GM12878 (cell line): Measurements from ENCODE around the gene KRTAP26-1. TPM values are rescaled to one million over a fixed set of nuclear protein-coding genes. Genes with fewer than 3 reads are reported as not detected.

Experiments used
- ATAC-seq: fragments of 200-7000 bp; cut with Tn5 transposase; 3 replicates; pipeline ENCODE4 v1.9.1; 2020; ENCODE audit warnings: mild to moderate bottlenecking, moderate library complexity
- BruUV-seq: library from RNA; stranded (reverse); fragments of 400-500 nt; replicated peaks from 2 replicates; lab custom pipeline; 2021; lab: Mats Ljungman, UMichigan
- CTCF ChIA-PET: fragments of 300-600 bp; sonication (Branson Sonifier 250); formaldehyde crosslinking; extraction: SDS; loops from one replicate; lab custom pipeline; 2021; ENCODE audit warnings: inconsistent platforms; lab: Yijun Ruan, JAX
- POLR2A ChIA-PET: fragments of 350-600 bp; formaldehyde crosslinking; extraction: SDS; loops from one replicate; lab custom pipeline; 2021; ENCODE audit warnings: inconsistent platforms; lab: Charles Lee
- RAD21 ChIA-PET: fragments of 300-600 bp; sonication (Branson Sonifier 250); formaldehyde crosslinking; loops from one replicate; lab custom pipeline; 2023; ENCODE audit warnings: antibody characterized with exemption; ENCODE audit not compliant: unreplicated experiment; lab: Charles Lee
- SMC1A ChIA-PET: fragments of 300-600 bp; sonication (Branson Sonifier 250); formaldehyde crosslinking; loops from one replicate; lab custom pipeline; 2023; ENCODE audit not compliant: unreplicated experiment, uncharacterized antibody; lab: Charles Lee
- DNase-seq: peaks from one replicate; pipeline ENCODE4 v3.0.0-alpha.2; 2011; ENCODE audit warnings: low read depth, low spot score
- FAIRE-seq: peaks from 3 replicates; lab custom pipeline; 2011; peaks lifted over from hg19 to GRCh38; lab: Jason Lieb, UNC
- H2AFZ ChIP-seq: 2 replicates; pipeline ENCODE4 v1.6.0; 2011; ENCODE audit warnings: low read depth, low read length, control low read depth; ENCODE audit not compliant: control insufficient read depth
- H3K27ac ChIP-seq: 2 replicates; pipeline ENCODE4 v1.5.1; 2011; ENCODE audit warnings: control low read depth; ENCODE audit not compliant: control insufficient read depth, insufficient read depth
- H3K27me3 ChIP-seq, 2 experiments: replicated peaks in 1 of 2; 2 replicates each; pipeline versions ENCODE4 v1.6.0 to v1.6.1; 2011; ENCODE audit warnings: low read length in 1 of 2; ENCODE audit not compliant: control insufficient read depth in 2 of 2, insufficient read depth in 2 of 2
- H3K36me3 ChIP-seq, 2 experiments: 2 replicates each; pipeline ENCODE4 v1.5.1; 2011; ENCODE audit warnings: low read length in 1 of 2; ENCODE audit not compliant: control insufficient read depth in 2 of 2, insufficient read depth in 2 of 2
- H3K4me1 ChIP-seq: 2 replicates; pipeline ENCODE4 v1.6.1; 2011; ENCODE audit warnings: mild to moderate bottlenecking, low read length, moderate library complexity, mixed read lengths; ENCODE audit not compliant: control insufficient read depth, insufficient read depth
- H3K4me2 ChIP-seq: 2 replicates; pipeline ENCODE4 v1.6.0; 2011; ENCODE audit warnings: control low read depth; ENCODE audit not compliant: control insufficient read depth, insufficient read depth
- H3K4me3 ChIP-seq: fragments of 200-600 bp; sonication (generic); 2 replicates; pipeline ENCODE4 v1.5.1; 2016
- H3K79me2 ChIP-seq: 2 replicates; pipeline ENCODE4 v1.6.0; 2011; ENCODE audit warnings: low read length; ENCODE audit not compliant: control insufficient read depth, insufficient read depth
- H3K9ac ChIP-seq: 2 replicates; pipeline ENCODE4 v1.8.0; 2011; ENCODE audit warnings: low read length, control low read depth, mixed read lengths; ENCODE audit not compliant: control insufficient read depth, insufficient read depth
- H3K9me3 ChIP-seq: replicated peaks from 3 replicates; pipeline ENCODE4 v1.5.1; 2011; ENCODE audit warnings: mild to moderate bottlenecking, low read length; ENCODE audit not compliant: control insufficient read depth, insufficient read depth
- H4K20me1 ChIP-seq: 2 replicates; pipeline ENCODE4 v1.6.0; 2011; ENCODE audit not compliant: control insufficient read depth, insufficient read depth
- CEBPB ChIP-seq, 2 experiments: fragments of 150-350 bp in 1 of 2; IDR thresholded peaks; 2 replicates each; pipeline ENCODE4 v1.6.1; 2012 to 2014; ENCODE audit warnings: low read depth in 2 of 2, low read length in 2 of 2, borderline replicate concordance in 1 of 2, inconsistent platforms in 1 of 2
- FOXK2 ChIP-seq: fragments of 450-650 bp; IDR thresholded peaks from 2 replicates; pipeline ENCODE4 v1.6.1; 2017; ENCODE audit warnings: mild to moderate bottlenecking, moderate library complexity
- IKZF2 ChIP-seq, 2 experiments: fragments of 450-650 bp; IDR thresholded peaks; 2 replicates each; pipeline ENCODE4 v1.6.1; 2017; ENCODE audit warnings: mild to moderate bottlenecking in 2 of 2, moderate library complexity in 2 of 2
- JUNB ChIP-seq: IDR thresholded peaks from 2 replicates; pipeline ENCODE4 v1.6.1; 2016; ENCODE audit warnings: antibody characterized with exemption, mild to moderate bottlenecking
- LARP7 ChIP-seq: fragments of 450-650 bp; IDR thresholded peaks from 2 replicates; pipeline ENCODE4 v1.6.1; 2017; ENCODE audit warnings: mild to moderate bottlenecking
- MTA3 ChIP-seq: IDR thresholded peaks from 2 replicates; pipeline ENCODE4 v1.6.1; 2012; ENCODE audit warnings: low read length, inconsistent platforms, borderline replicate concordance
- NFIC ChIP-seq: IDR thresholded peaks from 2 replicates; pipeline ENCODE4 v1.6.1; 2012; ENCODE audit warnings: low read depth, mild to moderate bottlenecking, inconsistent platforms, low read length, moderate library complexity
- POLR2A ChIP-seq: IDR thresholded peaks from 2 replicates; pipeline ENCODE4 v1.6.1; 2011; ENCODE audit warnings: low read depth, mild to moderate bottlenecking, low read length
- SIX5 ChIP-seq: IDR thresholded peaks from 2 replicates; pipeline ENCODE4 v1.6.1; 2011; ENCODE audit warnings: mild to moderate bottlenecking, low read depth, low read length, moderate library complexity; ENCODE audit not compliant: severe bottlenecking
- SMAD5 ChIP-seq: IDR thresholded peaks from 2 replicates; pipeline ENCODE4 v1.6.1; 2016; ENCODE audit warnings: antibody characterized with exemption, low read depth
- ZNF384 ChIP-seq: IDR thresholded peaks from 2 replicates; pipeline ENCODE4 v1.6.1; 2012; ENCODE audit warnings: low read depth, mild to moderate bottlenecking, low read length, improper control_type of control experiment, borderline replicate concordance
- ZSCAN29 ChIP-seq: fragments of 450-650 bp; IDR thresholded peaks from 2 replicates; pipeline ENCODE4 v1.6.1; 2017; ENCODE audit warnings: mild to moderate bottlenecking, moderate library complexity
- ZZZ3 ChIP-seq: IDR thresholded peaks from 2 replicates; pipeline ENCODE4 v1.6.1; 2011; ENCODE audit warnings: low read depth; ENCODE audit not compliant: control insufficient read depth, insufficient read length
- WGBS: methylation state at CpG from one replicate; pipeline ENCODE4 v1.1.6; 2016; ENCODE audit warnings: low lambda C conversion rate; ENCODE audit not compliant: insufficient replicate concordance, insufficient coverage; ENCODE audit errors: missing lambda C conversion rate; 5-methylcytosine and 5-hydroxymethylcytosine counted together
- in situ Hi-C: fragments of 300-500 bp; cut with MboI; formaldehyde crosslinking; loops from 9 replicates; pipeline ENCODE4 v1.14.3; 2018; ENCODE audit warnings: mixed read lengths
- intact Hi-C: fragments of 100-400 bp; cut with micrococcal nuclease; formaldehyde crosslinking; loops from one replicate; pipeline ENCODE4 v1.14.2; 2022; ENCODE audit not compliant: unreplicated experiment
- polyA plus RNA-seq, 11 experiments: library from polyadenylated mRNA; depleted of rRNA in 4 of 11; unstranded in 6 of 11; stranded (reverse) in 5 of 11; fragments of >200 nt; fragmentation: Nextera tagmentation in 4 of 11; fragmentation: Illumina TruSeq in 1 of 11; extraction: Ambion mirVana in 4 of 11; extraction: Trizol in 1 of 11; gene quantifications; 1 replicate in 1 of 11; 2 replicates in 10 of 11; pipeline versions ENCODE4 v1.2.1 to v1.2.3, GENCODE V29; 2011 to 2016; ENCODE audit warnings: inconsistent platforms in 2 of 11, missing spikeins in 2 of 11, low read depth in 1 of 11
- total RNA-seq, 4 experiments: library from RNA; depleted of rRNA in 3 of 4; stranded (reverse); fragments of >200 nt in 3 of 4; fragmentation: Illumina TruSeq in 1 of 4; extraction: Trizol in 1 of 4; gene quantifications; 2 replicates each; pipeline versions ENCODE4 v1.2.1 to v1.2.3, GENCODE V29; 2013 to 2021
- TF ChIP-seq, protein P1 (sequence below): fragments of 150-350 bp; IDR thresholded peaks from 2 replicates; pipeline ENCODE4 v1.6.1; 2014; ENCODE audit warnings: mild to moderate bottlenecking, low read depth, low read length

Gene KRTAP26-1
- total and polyA plus RNA-seq, 10 of the 15 experiments (the other 5 are each of a cell fraction or from before 2014, with no cell fraction given): not detected

DNA sequence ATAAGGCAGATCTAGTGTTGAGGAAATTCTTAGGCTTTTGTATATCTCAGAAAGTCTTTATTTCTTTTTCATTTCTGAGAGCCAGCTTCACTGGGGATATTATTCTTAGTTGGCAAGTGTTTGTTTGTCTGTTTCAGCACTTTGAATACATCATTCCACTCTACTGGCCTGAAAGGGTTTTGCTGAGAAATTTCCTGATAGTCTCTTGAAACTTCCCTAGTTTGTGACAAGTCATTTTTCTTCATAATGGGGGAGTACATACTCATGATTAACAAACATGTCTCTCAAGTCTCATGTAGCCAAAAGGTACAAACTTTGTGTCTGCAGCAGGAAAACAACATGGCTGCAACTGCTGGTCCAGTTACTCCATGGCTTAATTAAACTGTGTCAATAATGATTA is 6.3 kb upstream of the KRTAP26-1 start (continued):
- no peak for TF ChIP-seq NFIC
- TF ChIP-seq, protein P1, sequence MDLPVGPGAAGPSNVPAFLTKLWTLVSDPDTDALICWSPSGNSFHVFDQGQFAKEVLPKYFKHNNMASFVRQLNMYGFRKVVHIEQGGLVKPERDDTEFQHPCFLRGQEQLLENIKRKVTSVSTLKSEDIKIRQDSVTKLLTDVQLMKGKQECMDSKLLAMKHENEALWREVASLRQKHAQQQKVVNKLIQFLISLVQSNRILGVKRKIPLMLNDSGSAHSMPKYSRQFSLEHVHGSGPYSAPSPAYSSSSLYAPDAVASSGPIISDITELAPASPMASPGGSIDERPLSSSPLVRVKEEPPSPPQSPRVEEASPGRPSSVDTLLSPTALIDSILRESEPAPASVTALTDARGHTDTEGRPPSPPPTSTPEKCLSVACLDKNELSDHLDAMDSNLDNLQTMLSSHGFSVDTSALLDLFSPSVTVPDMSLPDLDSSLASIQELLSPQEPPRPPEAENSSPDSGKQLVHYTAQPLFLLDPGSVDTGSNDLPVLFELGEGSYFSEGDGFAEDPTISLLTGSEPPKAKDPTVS: no peak
- no peak for TF ChIP-seq JUNB
- TF ChIP-seq CEBPB (IDR thresholded peaks at IDR 0.05; ENCODE audit: borderline replicate concordance in 1 of 2, low read depth in 2 of 2, low read length in 2 of 2): no peak
- TF ChIP-seq SMAD5: no peak
- no peak for TF ChIP-seq ZSCAN29
- no peak for TF ChIP-seq ZNF384
- TF ChIP-seq IKZF2 (IDR thresholded peaks at IDR 0.05): no peak

DNA sequence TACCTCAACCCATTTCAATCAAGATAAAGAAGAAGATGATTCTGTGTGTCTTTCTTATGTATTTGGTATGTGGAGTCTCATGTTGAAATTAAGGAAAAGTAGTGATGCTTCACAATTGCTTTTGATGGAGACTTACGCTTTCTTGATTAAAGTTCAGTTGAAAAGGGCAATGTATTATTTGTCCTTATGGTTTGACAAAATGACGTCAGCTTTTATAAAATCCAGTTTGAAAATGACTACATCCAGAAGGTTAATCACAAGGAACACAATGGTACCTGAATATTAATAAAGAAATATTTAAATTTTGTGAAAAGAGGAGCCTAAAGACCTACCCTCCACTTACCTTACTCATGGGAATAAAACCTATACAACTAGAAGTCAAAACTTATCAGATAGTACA is 4.4 kb downstream of the KRTAP26-1 start:
- SMC1A ChIA-PET: no interaction called here
- ATAC-seq: no peak

More for the DNA sequence above, 4.4 kb downstream of the KRTAP26-1 start:
- Histone ChIP-seq H3K4me3 (no peak overlapping the region), H2AFZ (no peak overlapping the region), H3K9ac (no peak overlapping the region)
- no peak for FAIRE-seq
- no TSS peak for BruUV-seq
- in situ Hi-C loops: loop anchor here (10.0 kb wide), 1 partner anchor 61 kb away; no protein-coding TSS in a partner anchor
- no peak for TF ChIP-seq MTA3
- no peak for TF ChIP-seq ZZZ3
- no peak for TF ChIP-seq POLR2A
- TF ChIP-seq LARP7: no peak
- no peak for TF ChIP-seq FOXK2
- no peak for TF ChIP-seq SIX5
- TF ChIP-seq, all 136 proteins: peak for 0
- ChIA-PET POLR2A (no interaction called here), CTCF (no interaction called here), RAD21 (no interaction called here)
- no peaks in the 10 kb centered on the region for H3K27me3 ChIP-seq
- no peaks in the 10 kb centered on the region for H4K20me1 ChIP-seq
- intact Hi-C loops: no loop called here
- no peaks in the 10 kb centered on the region for H3K36me3 ChIP-seq
- no peak for DNase-seq
- H3K4me2 ChIP-seq: no peak overlapping the region
- no peaks in the 10 kb centered on the region for H3K4me1 ChIP-seq
- no peak overlapping the region for H3K27ac ChIP-seq
- no peaks in the 10 kb centered on the region for H3K79me2 ChIP-seq
- H3K9me3 ChIP-seq: no peaks in the 10 kb centered on the region; the same call in 2 of the 3 replicates
- 12% methylated on average over 2 of the region's 2 CpGs for WGBS
